Panc1 (cell line): ENCODE results near the gene MUC16. TPM values are rescaled to one million over a fixed set of nuclear protein-coding genes. Genes with fewer than 3 reads are reported as not detected.
"Not testable (repeated sequence)": the region's sequence is repeated elsewhere in the genome, so short reads cannot be mapped to it uniquely, and the experiment has no call there.

ENCODE experiments used
- ATAC-seq: fragments of 200-7000 bp; cut with Tn5 transposase; 2 replicates; pipeline ENCODE4 v1.9.1; 2020; ENCODE audit warnings: mild to moderate bottlenecking, moderate library complexity
- BruUV-seq: library from RNA; stranded (reverse); fragments of 400-500 nt; replicated peaks from 2 replicates; lab custom pipeline; 2021; lab: Mats Ljungman, UMichigan
- CTCF ChIA-PET: fragments of 300-600 bp; sonication (Branson Sonifier 250); formaldehyde crosslinking; loops from one replicate; lab custom pipeline; 2022; ENCODE audit warnings: antibody characterized with exemption; lab: Charles Lee
- POLR2A ChIA-PET: fragments of 300-600 bp; sonication (Branson Sonifier 250); formaldehyde crosslinking; loops from one replicate; lab custom pipeline; 2022; ENCODE audit warnings: antibody characterized with exemption; lab: Charles Lee
- DNase-seq: peaks from one replicate; pipeline ENCODE4 v3.0.0-alpha.2; 2010; ENCODE audit warnings: low read depth, low spot score
- H3K27ac ChIP-seq: 2 replicates; pipeline ENCODE4 v1.5.1; 2011; ENCODE audit warnings: mild to moderate bottlenecking, low read length, inconsistent platforms
- H3K27me3 ChIP-seq: fragments of 200-500 bp; sonication (Bioruptor generic); 2 replicates; pipeline ENCODE4 v1.6.0; 2014; ENCODE audit warnings: low read length, inconsistent platforms; ENCODE audit not compliant: control insufficient read depth, insufficient read depth
- H3K36me3 ChIP-seq: fragments of 200-500 bp; sonication (Bioruptor generic); 2 replicates; pipeline ENCODE4 v1.5.1; 2014; ENCODE audit warnings: inconsistent platforms, mild to moderate bottlenecking, low read length, moderate library complexity; ENCODE audit not compliant: control insufficient read depth, insufficient read depth
- H3K4me1 ChIP-seq: 2 replicates; pipeline ENCODE4 v1.5.1; 2011; ENCODE audit warnings: inconsistent platforms, mild to moderate bottlenecking, low read length, moderate library complexity; ENCODE audit not compliant: control insufficient read depth, insufficient read depth
- H3K4me3 ChIP-seq, 2 experiments: 2 replicates each; pipeline ENCODE4 v1.5.1; 2011 to 2012; ENCODE audit warnings: low read depth in 2 of 2, low read length in 2 of 2, mild to moderate bottlenecking in 2 of 2, inconsistent platforms in 1 of 2, moderate library complexity in 1 of 2
- H3K9me3 ChIP-seq: fragments of 200-500 bp; sonication (Bioruptor generic); 2 replicates; pipeline ENCODE4 v1.5.1; 2014; ENCODE audit warnings: low read depth, mild to moderate bottlenecking, inconsistent platforms, low read length, moderate library complexity; ENCODE audit not compliant: control insufficient read depth, insufficient read depth
- POLR2AphosphoS5 ChIP-seq: IDR thresholded peaks from 2 replicates; pipeline ENCODE4 v1.6.1; 2012; ENCODE audit warnings: mild to moderate bottlenecking, low read depth, low read length, moderate library complexity
- SIN3A ChIP-seq: IDR thresholded peaks from 2 replicates; pipeline ENCODE4 v1.6.1; 2012; ENCODE audit warnings: low read depth, mild to moderate bottlenecking, low read length, moderate library complexity, borderline replicate concordance; ENCODE audit not compliant: insufficient read depth
- TCF7L2 ChIP-seq: IDR thresholded peaks from 2 replicates; pipeline ENCODE4 v1.6.1; 2011; ENCODE audit warnings: mild to moderate bottlenecking, low read depth, low read length, inconsistent platforms
- in situ Hi-C: cut with HindIII; loops from 2 replicates; pipeline ENCODE4 v1.10.0; 2016; ENCODE audit warnings: low sequenced_read_pairs, low pct_unique_long_range_greater_than_20kb
- intact Hi-C: fragments of 100-400 bp; cut with micrococcal nuclease; formaldehyde crosslinking; loops from one replicate; pipeline ENCODE4 v1.10.0; 2022; ENCODE audit not compliant: unreplicated experiment
- total RNA-seq: library from RNA; stranded (reverse); gene quantifications from one replicate; pipeline ENCODE4 v1.2.1, GENCODE V29; 2021; ENCODE audit not compliant: unreplicated experiment
- TF ChIP-seq, protein P1 (sequence below): fragments of 450-650 bp; IDR thresholded peaks from 2 replicates; pipeline ENCODE4 v1.5.1; 2017; ENCODE audit warnings: mild to moderate bottlenecking
- TF ChIP-seq, protein P2 (sequence below), 2 experiments: IDR thresholded peaks; 2 replicates each; pipeline ENCODE4 v1.6.1; 2011 to 2012; ENCODE audit warnings: low read depth in 2 of 2, control low read depth in 1 of 2, low read length in 1 of 2, mild to moderate bottlenecking in 1 of 2, moderate library complexity in 1 of 2; ENCODE audit not compliant: insufficient read depth in 1 of 2

The MUC16 gene
- total RNA-seq, 1 experiment from 2014 or later, result 3.4 TPM

- Histone ChIP-seq H3K4me1 (peaks cover 19% of the 10 kb centered on the region), H3K36me3 (no peaks in the 10 kb centered on the region), H3K4me3 (no peak overlapping the region), H3K27me3 (no peaks in the 10 kb centered on the region), H3K9me3 (no peaks in the 10 kb centered on the region), H3K27ac (peak overlapping the region; percentile 84)
- ATAC-seq (no peak), DNase-seq (no peak)
- no TSS peak for BruUV-seq
- TF ChIP-seq, protein P1, sequence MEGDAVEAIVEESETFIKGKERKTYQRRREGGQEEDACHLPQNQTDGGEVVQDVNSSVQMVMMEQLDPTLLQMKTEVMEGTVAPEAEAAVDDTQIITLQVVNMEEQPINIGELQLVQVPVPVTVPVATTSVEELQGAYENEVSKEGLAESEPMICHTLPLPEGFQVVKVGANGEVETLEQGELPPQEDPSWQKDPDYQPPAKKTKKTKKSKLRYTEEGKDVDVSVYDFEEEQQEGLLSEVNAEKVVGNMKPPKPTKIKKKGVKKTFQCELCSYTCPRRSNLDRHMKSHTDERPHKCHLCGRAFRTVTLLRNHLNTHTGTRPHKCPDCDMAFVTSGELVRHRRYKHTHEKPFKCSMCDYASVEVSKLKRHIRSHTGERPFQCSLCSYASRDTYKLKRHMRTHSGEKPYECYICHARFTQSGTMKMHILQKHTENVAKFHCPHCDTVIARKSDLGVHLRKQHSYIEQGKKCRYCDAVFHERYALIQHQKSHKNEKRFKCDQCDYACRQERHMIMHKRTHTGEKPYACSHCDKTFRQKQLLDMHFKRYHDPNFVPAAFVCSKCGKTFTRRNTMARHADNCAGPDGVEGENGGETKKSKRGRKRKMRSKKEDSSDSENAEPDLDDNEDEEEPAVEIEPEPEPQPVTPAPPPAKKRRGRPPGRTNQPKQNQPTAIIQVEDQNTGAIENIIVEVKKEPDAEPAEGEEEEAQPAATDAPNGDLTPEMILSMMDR, result no peak
- no peak for TF ChIP-seq SIN3A
- TF ChIP-seq TCF7L2, result no peak
- no peak for TF ChIP-seq POLR2AphosphoS5
- ChIA-PET POLR2A (interaction anchor here (0.6 to 0.9 kb wide), 2 partner anchors 21 to 415 kb away, joined by 3 read pairs; no protein-coding TSS in a partner anchor), CTCF (no interaction called here)
- intact Hi-C loops (no loop called here), in situ Hi-C loops (no loop called here)
Observed at GRCh38 chr19:9054207-9054606, 44.0 kb upstream of the MUC16 start.

- ATAC-seq, H3K36me3 ChIP-seq, BruUV-seq, CTCF ChIA-PET, H3K27me3 ChIP-seq, DNase-seq, H3K9me3 ChIP-seq, intact Hi-C loops, in situ Hi-C loops, H3K4me3 ChIP-seq: not testable (repeated sequence)
- Histone ChIP-seq H3K27ac (peak overlapping the region; percentile 84), H3K4me1 (peaks cover 19% of the 10 kb centered on the region)
- POLR2A ChIA-PET, result interaction anchor here (0.9 kb wide), 1 partner anchor 21 kb away, joined by 3 read pairs; no protein-coding TSS in a partner anchor
Observed at GRCh38 chr19:9053674-9054073, 43.5 kb upstream of the MUC16 start.

- Histone ChIP-seq H3K9me3 (no peaks in the 10 kb centered on the region), H3K27ac (peak overlapping the region; percentile 6; the same call in 1 of the 2 replicates), H3K4me3 (no peak overlapping the region), H3K4me1 (peaks cover 19% of the 10 kb centered on the region), H3K27me3 (no peaks in the 10 kb centered on the region), H3K36me3 (no peaks in the 10 kb centered on the region)
- ATAC-seq, result no peak
- BruUV-seq, result no TSS peak
- intact Hi-C loops (no loop called here), in situ Hi-C loops (no loop called here)
- CTCF ChIA-PET, result interaction anchor here (0.7 kb wide), 1 partner anchor 36 kb away, joined by 3 read pairs; no protein-coding TSS in a partner anchor
- POLR2A ChIA-PET, result no interaction called here
- no peak for DNase-seq
- TF ChIP-seq POLR2AphosphoS5 (no peak), TCF7L2 (no peak), SIN3A (no peak)
- TF ChIP-seq, protein P1, result no peak
- TF ChIP-seq, protein P2, sequence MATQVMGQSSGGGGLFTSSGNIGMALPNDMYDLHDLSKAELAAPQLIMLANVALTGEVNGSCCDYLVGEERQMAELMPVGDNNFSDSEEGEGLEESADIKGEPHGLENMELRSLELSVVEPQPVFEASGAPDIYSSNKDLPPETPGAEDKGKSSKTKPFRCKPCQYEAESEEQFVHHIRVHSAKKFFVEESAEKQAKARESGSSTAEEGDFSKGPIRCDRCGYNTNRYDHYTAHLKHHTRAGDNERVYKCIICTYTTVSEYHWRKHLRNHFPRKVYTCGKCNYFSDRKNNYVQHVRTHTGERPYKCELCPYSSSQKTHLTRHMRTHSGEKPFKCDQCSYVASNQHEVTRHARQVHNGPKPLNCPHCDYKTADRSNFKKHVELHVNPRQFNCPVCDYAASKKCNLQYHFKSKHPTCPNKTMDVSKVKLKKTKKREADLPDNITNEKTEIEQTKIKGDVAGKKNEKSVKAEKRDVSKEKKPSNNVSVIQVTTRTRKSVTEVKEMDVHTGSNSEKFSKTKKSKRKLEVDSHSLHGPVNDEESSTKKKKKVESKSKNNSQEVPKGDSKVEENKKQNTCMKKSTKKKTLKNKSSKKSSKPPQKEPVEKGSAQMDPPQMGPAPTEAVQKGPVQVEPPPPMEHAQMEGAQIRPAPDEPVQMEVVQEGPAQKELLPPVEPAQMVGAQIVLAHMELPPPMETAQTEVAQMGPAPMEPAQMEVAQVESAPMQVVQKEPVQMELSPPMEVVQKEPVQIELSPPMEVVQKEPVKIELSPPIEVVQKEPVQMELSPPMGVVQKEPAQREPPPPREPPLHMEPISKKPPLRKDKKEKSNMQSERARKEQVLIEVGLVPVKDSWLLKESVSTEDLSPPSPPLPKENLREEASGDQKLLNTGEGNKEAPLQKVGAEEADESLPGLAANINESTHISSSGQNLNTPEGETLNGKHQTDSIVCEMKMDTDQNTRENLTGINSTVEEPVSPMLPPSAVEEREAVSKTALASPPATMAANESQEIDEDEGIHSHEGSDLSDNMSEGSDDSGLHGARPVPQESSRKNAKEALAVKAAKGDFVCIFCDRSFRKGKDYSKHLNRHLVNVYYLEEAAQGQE (IDR thresholded peaks at IDR 0.05; ENCODE audit: insufficient read depth in 1 of 2, low read depth in 2 of 2, low read length in 1 of 2), result no peak
Observed at GRCh38 chr19:9052894-9053293, 42.7 kb upstream of the MUC16 start.
